Measurements from ENCODE around the gene CREB1.

DNA sequence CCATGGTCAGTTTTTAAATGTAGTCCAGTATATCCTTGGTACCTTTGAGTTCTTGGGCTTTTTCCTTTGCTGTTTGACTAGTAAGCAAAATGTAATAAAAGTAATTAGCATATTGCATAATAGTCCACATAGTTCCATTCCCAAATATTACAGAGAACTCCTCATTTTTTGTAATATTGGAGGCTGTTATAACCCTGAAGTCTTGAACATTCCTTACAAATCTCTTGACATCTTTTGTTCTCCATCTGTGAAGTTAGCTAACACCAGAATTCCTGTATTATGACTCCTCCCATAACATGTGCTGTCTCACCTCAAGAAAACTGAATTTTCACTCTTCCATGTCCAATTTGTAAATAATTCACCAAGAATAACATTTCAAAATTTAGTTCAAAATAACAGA, 17.1 kb downstream of the CREB1 start:
- TF ChIP-seq, protein P1, sequence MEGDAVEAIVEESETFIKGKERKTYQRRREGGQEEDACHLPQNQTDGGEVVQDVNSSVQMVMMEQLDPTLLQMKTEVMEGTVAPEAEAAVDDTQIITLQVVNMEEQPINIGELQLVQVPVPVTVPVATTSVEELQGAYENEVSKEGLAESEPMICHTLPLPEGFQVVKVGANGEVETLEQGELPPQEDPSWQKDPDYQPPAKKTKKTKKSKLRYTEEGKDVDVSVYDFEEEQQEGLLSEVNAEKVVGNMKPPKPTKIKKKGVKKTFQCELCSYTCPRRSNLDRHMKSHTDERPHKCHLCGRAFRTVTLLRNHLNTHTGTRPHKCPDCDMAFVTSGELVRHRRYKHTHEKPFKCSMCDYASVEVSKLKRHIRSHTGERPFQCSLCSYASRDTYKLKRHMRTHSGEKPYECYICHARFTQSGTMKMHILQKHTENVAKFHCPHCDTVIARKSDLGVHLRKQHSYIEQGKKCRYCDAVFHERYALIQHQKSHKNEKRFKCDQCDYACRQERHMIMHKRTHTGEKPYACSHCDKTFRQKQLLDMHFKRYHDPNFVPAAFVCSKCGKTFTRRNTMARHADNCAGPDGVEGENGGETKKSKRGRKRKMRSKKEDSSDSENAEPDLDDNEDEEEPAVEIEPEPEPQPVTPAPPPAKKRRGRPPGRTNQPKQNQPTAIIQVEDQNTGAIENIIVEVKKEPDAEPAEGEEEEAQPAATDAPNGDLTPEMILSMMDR (IDR thresholded peaks at IDR 0.05) = no peak
- TF ChIP-seq POLR2A (IDR thresholded peaks at IDR 0.05) = no peak
